GM18511 (cell line): ENCODE measurements around the gene TMEM200C.
"Not testable (repeated sequence)": the region's sequence is repeated elsewhere in the genome, so short reads cannot be mapped to it uniquely, and the experiment has no call there.

ENCODE experiments used
- ATAC-seq: cut with Tn5 transposase; IDR thresholded peaks from one replicate; pipeline ENCODE4 v1.9.1; 2021; ENCODE audit warnings: mild to moderate bottlenecking, moderate library complexity; ENCODE audit not compliant: unreplicated experiment

Gene TMEM200C

DNA sequence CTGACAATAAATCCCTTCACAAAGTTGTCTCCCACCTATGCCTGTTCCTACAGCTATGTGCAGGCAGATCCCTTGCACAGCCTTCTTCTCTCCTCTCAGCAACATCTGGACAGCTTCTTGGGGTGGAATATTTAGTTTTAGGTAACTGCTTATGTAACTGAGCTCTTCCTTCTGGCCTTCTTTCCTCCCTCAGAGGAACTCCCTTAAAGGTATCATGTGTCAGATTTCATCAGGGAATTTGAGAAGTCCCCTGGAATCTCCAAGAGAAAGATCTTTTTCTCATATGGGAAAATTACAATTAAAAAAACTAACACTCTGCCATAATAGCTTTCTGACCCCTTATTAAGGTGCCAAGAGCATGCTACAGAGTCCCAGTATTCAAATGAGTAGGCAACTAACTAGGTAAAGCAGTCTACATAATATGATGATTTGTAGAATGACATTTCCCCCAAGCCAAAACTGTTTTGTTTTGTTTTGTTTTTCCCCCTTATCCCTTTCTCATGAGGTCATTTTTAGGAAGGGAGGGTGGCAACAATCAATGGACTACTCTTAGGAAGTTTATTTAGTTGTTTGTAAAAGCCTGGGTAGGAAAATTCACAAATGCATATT lies 2.4 kb downstream of the TMEM200C start:
- no peak for ATAC-seq

- ATAC-seq = no peak
Observed at GRCh38 chr18:5891854-5892215, 3.5 kb downstream of the TMEM200C start.

GRCh38 chr18:5891184-5891853 lies 4.0 kb downstream of the TMEM200C start:
- ATAC-seq = no peak

GRCh38 chr18:5890331-5891183 lies 4.8 kb downstream of the TMEM200C start:
- peak; percentile 84 for ATAC-seq

- ATAC-seq = no peak
Observed at GRCh38 chr18:5885361-5885760, 10.0 kb downstream of the TMEM200C start.

DNA sequence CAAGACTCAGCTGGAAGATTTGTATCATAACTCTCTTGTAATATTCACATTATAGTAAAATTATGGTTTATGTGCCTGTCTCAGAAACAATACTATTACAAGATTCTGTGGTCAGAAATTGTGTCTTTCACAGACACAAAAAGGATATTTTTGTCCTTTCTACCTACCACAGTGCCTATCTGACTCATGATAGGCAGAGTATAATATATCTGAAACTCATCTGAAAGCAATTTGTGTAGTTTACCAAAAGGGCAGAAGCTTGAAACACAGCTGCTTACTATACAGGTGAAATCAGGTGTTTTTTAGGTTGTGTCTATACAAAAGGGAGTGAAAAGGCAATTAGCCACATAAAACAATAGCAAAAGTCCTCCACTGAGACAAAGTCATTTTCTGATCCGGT lies 10.9 kb downstream of the TMEM200C start:
- peak; percentile 59 for ATAC-seq

- ATAC-seq = no peak
Observed at GRCh38 chr18:5879479-5879882, 15.8 kb downstream of the TMEM200C start.

DNA sequence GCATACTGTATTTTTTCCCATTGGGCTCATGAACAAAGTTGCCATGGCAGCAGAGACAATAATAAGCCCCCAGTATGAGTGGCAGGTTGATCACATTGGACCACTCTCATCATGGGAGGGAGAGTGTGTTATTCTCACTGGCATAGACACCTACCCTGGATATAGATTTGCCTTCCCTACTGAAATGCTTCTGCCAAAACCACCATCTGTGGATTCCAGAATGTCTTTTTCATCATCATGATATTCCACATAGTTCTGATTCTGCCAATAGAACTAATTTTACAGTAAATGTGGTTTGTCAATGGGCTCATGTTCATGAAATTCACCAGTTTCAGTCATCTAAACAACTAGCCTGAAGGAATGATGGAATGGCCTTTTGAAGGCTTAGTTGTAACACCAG lies 18.4 kb downstream of the TMEM200C start:
- ATAC-seq = no peak

GRCh38 chr18:5874336-5874735 lies 21.0 kb downstream of the TMEM200C start:
- ATAC-seq = no peak

GRCh38 chr18:5872886-5873285 lies 22.4 kb downstream of the TMEM200C start:
- no peak for ATAC-seq

GRCh38 chr18:5871426-5871825 lies 23.9 kb downstream of the TMEM200C start:
- ATAC-seq = no peak

DNA sequence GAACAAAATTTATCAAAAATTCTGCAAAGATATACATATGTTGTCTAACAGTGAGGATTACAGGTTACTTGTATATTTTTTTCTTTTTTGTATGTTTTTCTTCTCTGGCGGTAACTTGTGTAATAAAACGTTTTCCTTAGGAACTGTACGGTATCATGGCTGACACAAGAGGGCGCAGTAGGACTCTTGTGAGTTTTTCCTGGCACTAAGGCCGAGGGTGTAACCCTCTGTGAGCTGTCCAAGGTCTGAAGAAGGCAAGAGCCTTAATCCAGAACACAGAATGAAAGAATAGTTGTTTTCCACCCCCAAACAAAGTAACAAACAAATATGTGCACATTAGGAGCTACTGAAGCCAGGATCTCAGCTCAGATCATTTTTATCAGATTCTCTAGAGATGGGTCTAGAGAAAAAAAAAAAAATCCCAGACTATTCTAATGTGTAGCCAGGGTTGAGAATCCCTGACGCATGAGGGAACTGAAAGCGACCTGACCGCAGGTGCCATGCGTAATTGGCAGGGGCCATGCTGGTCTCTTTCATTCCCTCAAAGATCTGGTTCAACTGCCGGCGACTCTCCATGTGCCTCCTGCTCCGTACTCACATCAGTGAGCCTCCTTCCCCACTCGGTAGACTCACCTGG lies 27.0 kb downstream of the TMEM200C start:
- ATAC-seq = peak; percentile 85

- no peak for ATAC-seq
Observed at GRCh38 chr18:5865521-5865920, 29.8 kb downstream of the TMEM200C start.

GRCh38 chr18:5862127-5862526 lies 33.2 kb downstream of the TMEM200C start:
- ATAC-seq = not testable (repeated sequence)

DNA sequence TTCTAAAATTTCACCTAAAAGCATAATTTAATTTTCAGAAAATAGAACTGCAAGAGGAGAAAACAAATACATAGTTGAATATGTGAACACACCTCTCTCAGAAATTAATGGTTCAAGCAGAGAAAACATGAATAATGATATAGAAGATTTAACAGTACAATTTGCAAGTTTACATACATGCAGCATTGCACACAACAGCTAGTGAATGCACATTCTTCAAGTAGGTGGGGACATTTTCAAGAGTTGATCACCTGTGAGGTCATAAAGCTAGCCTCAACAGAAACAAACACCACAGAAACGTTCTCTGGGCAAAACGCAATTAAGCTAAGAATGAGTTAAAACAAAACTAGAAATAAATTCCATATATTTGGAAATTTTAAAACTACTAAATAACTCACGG lies 38.1 kb downstream of the TMEM200C start:
- ATAC-seq = no peak

- no peak for ATAC-seq
Observed at GRCh38 chr18:5853253-5853652, 42.1 kb downstream of the TMEM200C start.

GRCh38 chr18:5851998-5852397 lies 43.3 kb downstream of the TMEM200C start:
- ATAC-seq = no peak

DNA sequence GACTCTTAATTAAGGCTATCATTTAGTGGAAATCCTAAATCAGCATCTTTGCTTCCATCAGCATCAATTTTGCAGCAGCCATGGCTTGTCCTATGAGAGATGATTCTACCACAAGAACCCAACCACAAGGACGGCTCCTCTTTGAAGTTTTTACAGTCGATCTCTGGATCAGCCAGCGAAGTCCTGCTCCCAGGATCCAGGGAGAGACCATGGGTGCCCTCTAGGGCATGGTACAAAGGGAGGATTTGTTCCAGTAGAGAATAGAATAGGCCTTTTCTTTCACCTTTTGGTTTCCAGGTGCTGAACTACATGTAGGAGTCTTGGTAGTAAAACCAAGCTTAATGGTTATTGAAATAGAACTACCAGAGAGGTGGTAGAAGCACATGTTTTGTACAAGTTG lies 52.7 kb downstream of the TMEM200C start:
- no peak for ATAC-seq

DNA sequence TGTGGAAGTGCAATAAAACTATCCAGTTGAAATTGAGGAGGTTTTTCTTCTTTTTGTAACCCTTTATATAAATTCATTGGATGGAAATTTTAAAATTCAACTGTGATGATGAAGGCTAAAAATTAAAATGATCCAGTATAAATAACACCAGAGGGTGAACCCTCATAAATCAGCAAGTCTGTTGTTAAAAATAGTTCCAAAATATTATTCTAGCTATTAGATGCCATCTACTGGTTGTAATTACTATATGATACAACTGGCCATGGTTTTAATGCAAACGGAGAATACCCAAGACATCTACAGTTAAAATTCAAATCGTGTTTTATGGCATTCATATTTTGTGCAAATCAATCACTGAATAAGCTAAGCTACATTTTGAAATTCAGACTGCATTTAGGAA lies 53.8 kb downstream of the TMEM200C start:
- ATAC-seq = no peak

GRCh38 chr18:5840547-5840946 lies 54.8 kb downstream of the TMEM200C start:
- no peak for ATAC-seq

DNA sequence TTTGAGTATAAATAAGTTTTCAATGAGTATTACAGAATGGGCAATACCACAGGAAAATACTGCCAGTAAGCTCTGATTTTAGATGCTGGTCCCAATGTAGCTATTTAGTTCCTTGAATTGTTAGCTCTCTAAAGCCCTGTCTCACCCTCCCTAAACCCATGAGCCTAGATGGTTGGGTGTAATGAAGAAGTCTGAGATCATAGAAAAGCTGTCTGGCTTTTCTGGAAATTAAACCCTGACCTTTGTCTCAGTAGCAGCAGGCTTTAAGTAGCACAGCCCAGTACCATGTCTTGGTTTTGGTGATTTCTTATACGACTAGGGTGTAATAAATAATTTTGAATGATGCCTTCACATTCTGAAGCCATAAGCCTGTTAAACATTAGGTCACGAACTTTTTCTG lies 55.3 kb downstream of the TMEM200C start:
- no peak for ATAC-seq

DNA sequence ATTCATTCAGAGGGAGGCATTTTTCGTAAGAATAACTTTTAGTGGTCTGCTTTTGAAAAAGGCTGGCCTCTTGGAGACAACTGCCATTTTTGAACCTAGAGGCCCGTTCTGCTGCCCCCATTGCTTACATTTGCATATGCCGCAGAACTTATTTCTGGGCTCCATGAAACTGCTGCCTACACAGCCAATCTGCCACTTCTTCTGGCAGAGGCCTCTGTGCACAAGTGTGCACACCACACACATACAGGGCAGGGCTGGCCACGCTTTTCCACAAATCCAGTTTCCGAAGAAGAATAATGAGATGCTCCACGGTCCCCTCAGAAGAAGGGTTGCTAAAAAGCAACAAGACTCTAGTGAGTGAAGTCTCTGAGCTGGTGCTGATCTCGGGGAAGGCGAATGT lies 56.2 kb downstream of the TMEM200C start:
- no peak for ATAC-seq
